Measurements from ENCODE around the gene MREG. TPM values are rescaled to one million over a fixed set of nuclear protein-coding genes. Genes with fewer than 3 reads are reported as not detected.
"Not testable (repeated sequence)": the region's sequence is repeated elsewhere in the genome, so short reads cannot be mapped to it uniquely, and the experiment has no call there.

MREG gene
- total RNA-seq, 1 experiment from 2014 or later = 14.8 TPM

DNA sequence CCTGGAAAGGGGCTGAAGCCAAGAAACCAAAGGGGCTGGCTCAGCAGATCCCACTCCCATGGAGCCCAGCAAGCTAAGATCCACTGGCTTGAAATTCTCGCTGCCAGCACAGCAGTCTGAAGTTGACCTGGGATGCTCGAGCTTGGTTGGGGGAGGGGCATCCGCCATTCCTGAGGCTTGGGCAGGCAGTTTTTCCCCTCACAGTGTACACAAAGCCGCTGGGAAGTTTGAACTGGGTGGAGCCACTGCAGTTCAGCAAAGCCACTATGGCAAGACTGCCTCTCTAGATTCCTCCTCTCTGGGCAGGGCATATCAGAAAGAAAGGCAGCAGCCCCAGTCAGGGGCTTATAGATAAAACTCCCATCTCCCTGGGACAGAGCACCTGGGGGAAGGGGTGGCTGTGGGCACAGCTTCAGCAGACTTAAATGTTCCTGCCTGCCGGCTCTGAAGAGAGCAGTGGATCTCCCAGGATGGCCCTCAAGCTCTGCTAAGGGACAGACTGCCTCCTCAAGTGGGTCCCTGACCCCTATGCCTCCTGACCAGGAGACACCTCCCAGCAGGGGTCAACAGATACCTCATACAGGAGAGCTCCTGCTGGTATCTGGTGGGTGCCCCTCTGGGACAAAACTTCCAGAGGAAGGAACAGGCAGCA is 24.7 kb downstream of the MREG start:
- not testable (repeated sequence) for DNase-seq (ENCODE audit: low read depth)

DNA sequence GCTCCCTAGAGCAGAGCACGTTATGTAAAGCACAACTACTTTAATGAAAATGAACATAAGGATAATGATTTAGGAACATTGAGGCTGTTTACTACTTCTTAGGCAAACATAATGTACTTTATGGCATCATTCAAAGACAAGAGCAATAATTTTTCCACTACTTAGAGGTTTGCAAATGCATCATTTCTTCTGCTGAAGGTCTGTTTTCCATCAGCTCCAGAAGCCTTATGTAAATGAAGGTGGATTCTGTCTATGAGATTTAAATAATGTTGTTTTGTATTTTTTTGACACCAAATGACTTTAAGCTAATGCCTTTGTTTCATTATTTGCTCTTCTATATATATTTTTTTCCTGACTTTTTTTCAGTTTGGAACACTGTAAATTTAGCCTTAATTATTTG is 28.1 kb downstream of the MREG start:
- no peak for DNase-seq (ENCODE audit: low read depth)

DNA sequence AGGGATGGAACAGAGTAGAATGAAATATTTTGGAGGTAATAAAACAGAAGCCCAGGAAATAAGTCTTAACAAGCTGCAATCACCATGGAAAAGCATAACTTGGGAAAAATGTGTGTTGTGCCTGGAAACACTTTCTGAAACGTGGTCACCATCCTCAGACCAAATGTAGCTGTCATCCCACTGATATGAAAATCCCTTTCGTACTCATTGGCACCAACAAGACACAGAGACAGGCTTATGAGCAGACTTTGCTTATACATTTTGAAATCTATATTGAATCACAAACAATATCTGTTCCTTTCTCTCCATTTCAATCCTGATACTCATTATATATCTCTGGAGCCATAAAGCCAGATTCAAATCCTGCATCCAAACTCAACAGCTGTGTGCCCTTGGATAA is 28.7 kb downstream of the MREG start:
- DNase-seq (ENCODE audit: low read depth) = no peak

DNA sequence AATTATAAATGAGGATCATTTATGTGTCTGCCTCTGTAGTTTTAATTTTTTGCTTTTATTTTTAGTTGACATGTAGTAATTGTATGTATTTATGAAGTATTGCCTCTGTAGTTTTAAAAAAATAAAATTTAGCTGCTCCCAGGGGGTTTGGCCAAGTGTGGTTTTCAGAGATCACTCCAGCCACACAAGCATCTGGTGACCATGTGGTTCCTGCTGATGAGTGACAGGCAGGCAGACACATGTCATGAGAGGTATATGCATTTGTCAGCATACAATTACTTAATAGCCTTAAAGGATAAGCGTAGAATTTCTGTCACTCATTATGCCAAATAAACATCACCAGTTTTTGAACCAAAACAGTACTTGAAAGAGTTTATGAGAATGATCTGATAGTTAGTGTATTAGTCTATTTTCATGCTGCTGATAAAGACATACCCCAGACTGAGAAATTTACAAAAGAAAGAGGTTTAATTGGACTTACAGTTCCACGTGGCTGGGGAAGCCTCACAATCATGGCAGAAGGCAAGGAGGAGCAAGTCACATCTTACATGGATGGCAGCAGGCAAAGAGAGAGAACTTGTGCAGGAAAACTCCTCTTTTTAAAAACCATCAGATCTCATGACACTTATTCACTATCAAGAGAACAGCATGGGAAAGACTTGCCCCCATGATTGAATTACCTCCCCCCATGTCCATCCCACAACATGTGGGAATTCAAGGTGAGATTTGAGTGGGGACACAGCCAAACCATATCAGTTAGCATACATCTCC is 29.6 kb downstream of the MREG start:
- DNase-seq (ENCODE audit: low read depth) = no peak

DNA sequence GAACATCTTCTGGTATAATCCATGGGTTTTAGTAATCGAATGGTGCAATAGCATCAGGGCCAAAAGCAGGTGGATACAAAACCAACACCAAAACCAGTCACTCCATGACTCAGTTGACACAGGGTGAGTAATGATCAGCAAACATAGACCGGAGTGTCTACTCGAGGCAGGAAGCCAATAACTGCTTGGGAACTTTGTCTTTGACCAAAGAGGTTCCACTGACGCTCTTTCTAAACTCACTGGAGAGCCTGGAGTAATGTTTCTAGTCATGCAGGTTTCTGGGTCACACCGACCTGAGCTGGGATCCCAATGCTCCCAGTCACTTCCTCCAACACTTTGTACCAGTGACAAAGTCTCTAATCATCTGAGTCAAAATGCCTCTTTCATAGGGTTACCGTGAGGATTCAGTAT is 30.9 kb downstream of the MREG start:
- DNase-seq (ENCODE audit: low read depth) = peak; percentile 83

DNA sequence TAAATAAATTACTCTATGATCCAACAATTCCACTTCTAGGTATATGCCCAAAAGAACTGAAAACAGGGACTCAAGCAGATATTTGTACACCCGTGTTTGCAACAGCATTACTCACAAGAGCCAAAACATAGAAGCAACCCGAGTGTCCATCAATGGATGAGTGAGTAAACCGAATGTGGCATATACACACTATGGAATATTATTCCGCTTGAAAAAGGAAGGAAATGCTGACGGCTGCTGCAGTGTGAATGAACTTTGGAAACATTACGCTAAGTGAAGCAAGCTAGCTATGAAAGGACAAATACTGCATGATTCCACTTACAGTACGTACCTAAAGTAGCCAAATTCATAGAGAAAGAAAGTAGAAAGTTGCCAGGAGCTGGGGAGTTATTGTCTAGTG is 32.2 kb downstream of the MREG start:
- DNase-seq (ENCODE audit: low read depth) = no peak

DNA sequence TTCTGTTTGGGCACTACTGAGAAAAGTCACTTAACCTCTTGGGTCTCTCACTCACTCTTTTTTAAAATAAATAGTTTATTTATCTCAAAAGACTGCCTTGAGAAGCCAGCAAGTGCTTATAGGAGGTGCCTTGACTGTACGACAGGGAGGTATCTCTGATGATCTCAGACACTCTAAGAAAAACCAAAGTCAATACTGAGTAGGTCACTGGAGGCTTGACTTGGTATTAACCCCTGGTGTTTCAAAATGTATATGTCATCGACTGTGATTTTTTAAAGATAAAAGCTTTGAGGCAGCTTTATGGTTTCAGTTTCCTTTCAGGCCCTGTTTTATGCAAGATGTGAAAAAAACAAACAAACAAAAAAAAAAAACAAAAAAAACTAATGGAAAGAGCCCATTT is 33.7 kb downstream of the MREG start:
- DNase-seq (ENCODE audit: low read depth) = no peak

DNA sequence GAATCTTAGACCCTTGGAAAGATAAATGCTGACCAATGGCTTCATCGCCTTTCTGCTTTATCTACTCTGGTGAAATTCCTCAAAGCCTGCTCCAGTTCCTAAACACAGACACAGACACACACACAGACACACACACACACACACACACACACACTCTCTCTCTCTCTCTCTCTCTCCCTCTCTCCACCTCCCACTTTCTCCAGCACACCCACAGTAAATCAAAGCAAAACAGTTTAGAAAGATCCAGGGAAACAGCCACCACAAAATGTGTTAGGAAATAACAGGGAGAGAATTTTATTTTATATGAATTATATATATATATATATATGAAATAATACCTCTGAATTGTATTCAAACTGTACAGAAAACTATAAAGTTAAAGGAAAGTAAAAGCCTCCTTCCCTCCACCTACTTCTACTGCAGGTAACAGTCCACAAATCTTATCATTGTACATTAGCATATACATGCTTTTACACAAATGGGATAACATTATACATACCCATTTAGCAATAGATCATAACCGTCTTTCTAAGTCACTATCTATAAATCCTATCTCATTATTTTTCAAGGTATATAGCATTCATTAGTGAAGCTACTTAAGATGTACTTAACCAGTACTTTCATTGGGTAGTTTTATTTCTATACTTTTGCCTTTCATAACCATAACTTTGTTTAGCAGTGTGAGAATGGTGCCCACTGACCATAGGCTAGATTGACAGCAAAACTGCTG is 38.5 kb downstream of the MREG start:
- DNase-seq (ENCODE audit: low read depth) = no peak

DNA sequence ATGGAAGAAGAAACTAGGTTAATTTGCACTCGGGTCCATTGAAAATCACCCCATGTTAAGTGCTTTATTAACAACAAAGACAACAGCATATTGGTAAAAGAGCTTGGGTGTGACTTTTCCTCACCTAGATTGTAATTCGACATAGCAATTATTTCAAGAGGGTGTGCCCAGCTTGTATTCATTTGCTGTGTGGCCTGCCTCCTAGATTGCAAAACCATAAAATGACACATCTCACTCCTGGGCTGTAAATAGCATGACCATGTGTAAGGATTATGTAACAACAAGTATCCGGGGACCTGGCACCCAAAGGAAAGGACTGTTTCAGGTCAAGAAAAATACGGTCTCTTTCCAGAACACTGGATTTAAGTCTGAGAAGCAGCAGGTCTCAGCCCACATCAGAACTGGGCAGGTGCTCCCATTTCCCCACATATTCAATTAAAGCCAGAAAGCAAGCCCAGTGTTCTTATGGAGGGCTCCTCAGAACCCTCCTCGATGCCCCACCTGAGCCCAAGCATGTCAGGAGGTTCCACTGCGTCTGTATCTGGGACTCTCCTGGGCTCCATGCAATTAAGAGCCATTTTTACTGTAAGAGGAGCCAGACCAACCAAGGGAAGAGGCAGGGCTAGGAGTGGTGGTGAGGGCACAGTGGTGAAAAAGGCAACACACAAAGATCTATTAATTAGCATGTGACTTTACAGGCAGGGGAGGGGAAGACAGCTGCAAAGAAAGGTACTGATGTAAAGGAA is 39.2 kb downstream of the MREG start:
- DNase-seq (ENCODE audit: low read depth) = peak; percentile 37

DNA sequence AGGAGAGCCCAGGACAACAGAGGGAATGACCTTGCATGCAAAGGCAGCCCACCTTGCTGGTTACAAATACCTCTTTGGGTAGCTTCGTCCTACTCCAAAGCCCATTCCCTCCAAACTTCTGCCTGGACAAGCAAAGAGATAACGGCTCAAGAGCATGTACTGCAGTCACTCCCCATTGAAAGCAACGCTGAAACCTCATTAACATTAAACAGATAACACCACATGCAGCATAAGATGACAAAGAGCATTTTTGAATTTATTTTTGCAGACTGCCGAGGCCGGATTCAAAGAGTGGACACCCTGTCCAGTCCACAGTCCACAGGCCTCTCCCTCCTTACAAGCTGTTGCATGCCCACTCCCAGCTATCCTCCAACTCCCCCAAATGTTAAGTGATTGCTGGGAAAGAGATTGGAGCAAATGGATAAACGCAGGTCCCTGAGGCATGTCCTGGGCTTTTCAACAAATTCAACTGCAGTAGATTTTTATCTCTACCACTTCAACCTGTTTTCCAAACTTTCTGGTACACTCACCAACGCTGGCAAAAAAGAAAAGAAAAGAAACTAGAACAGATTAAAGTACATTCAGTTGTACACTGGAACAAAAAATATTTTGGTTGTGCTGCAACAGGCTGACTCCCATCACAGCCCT is 40.1 kb downstream of the MREG start:
- DNase-seq (ENCODE audit: low read depth) = no peak

DNA sequence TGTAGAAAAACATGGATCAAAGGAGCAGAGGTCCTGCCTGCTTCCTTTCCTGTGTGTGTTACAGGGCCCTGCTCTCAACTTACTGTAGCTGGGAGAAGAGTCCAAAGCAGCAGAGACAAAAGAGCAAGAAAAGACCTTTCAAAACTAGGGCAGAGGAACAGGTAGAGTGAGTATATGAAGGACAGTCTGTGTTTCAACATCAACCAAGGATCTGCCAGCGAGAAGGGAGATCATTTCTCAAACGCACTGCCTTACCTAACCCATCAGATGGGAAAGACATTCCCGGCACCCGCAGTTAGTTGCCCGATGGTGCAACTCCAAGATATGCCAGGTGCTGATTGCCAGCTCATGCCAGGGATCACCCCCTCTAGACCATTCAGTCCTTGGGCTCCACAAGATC is 41.7 kb downstream of the MREG start:
- DNase-seq (ENCODE audit: low read depth) = no peak

DNA sequence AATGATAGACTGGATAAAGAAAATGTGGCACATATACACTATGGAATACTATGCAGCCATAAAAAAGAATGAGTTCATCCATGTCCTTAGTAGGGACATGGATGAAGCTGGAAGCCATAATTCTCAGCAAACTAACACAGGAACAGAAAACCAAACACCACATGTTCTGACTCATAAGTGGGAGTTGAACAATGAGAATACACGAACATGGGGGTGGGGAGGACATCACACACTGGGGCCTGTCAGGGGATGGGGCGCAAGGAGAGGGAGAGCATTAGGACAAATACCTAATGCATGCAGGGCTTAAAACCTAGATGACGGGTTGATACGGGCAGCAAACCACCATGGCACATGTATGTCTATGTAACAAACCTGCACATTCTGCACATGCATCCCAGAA is 42.5 kb downstream of the MREG start:
- DNase-seq (ENCODE audit: low read depth) = not testable (repeated sequence)

DNA sequence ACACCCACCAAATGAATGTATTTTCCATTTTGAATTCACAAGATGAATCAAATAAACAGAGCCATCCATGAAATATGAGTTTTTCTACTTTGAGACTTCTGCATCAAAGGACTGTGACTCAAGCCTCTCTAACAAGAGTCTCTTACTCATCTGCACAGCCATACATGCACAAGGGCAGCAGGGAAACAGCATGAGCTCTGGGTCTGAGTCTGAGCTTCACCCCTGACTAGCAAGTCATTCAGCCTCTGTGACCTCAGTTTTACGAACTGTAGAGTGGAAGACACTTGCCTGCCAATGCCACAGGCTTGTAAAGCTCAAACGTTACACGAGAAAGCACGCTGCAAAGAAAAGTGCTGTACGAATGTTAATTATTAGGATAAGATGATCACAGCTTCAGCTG is 42.9 kb downstream of the MREG start:
- DNase-seq (ENCODE audit: low read depth) = no peak

DNA sequence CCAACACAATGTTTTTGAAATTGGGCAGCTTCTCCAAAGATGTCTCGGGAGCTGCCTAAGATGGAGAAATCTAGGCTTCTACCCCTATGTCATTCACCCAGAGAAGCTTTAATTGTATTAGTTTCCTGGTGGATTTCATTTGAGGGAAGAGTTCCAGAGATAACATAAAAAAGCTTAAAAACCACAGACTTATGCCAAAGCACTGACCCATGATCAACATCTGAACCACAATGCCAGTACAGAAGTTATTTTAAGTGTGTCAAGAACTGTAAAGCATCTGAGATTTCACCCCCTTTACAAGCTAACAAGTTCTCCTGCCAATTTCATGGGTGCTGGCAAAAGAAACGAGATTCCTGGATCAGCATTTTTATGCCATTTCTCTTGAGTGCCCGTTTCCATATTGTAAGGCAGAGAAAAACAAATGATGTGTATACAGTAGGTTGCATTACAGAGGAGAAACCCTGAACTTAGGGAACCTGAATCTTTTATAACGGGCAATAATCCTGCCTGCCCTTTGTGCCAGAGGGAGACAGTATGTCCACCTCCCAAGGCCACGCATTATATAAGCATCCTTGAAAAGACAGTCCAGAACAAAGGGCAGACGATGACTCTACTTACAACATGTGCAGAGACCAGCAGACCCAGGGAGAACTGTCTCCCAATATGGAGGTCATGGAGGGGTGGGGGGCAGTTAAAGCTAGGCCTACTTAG is 44.1 kb downstream of the MREG start:
- DNase-seq (ENCODE audit: low read depth) = peak; percentile 14

DNA sequence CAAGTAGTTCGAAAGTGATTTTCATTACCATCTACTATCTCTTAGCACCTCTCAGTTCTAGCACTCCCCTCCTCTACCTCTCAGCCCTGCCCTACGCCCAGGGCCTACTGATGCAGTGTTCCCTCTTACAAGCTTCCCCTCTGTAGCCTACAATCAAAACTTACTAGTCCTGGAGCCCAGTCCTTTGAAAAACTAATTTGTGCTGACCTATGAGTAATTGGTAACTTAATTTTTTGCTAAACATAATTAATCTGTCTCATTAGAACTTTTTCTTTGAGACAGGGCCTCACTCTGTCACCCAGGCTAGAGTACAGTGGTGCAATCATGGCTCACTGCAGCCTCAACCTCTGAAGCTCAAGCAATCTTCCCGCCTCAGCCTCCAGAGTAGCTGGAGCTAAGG is 44.9 kb downstream of the MREG start:
- DNase-seq (ENCODE audit: low read depth) = no peak

DNA sequence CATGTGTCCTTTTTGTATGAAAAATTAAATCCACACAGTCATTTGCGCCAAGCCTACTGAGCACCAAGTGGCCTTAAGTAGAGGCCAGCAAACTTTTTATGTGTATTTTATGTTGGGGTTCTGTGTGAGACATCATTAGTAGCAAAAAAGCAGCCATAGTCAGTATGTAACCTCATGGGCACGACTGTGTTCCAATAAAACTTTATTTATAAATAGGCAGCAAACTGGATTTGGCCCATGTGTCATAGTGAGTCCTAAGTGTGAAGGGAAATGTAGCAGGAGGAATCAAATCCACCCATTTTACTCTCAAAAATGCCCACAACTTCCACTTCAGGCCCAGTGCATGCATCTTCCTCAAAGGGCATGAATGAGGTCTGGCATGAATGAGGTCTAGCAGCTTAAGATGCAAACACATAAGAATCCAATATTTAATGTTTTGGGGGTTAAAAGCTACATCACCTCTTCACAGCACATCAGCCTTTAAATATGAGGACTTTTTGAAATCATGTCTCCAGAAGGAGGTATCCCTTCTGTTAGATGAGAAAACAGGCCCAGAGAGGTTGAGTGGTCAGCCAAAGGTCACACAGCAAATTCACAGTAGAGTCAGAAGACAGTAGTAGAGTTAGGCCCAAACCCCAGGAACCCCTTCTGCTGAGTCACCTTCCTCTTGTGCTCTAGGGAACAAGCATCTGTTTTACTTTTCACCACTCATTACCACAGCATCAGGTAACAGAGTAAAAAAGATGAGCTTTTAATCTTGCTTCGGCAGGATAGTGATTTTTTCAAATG is 45.6 kb downstream of the MREG start:
- no peak for DNase-seq (ENCODE audit: low read depth)

DNA sequence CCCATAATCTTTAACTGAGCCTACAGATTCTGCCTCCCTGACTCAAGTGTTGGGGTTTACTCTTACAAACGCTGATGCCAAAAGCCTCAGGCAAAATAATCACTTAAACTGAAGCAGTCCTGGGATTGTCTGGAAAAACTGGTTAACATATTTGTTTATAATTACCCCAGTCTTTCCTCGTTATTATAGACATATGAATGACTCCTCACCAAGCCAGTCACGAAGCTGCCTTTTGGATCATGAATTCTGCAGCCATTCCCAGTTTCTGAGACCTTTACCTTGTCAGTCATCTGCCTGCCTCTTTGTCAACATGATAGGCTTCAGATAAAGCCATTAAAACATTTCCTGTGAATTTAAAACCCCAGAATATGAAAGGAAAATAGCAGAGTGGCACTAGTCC is 46.4 kb downstream of the MREG start:
- no peak for DNase-seq (ENCODE audit: low read depth)

DNA sequence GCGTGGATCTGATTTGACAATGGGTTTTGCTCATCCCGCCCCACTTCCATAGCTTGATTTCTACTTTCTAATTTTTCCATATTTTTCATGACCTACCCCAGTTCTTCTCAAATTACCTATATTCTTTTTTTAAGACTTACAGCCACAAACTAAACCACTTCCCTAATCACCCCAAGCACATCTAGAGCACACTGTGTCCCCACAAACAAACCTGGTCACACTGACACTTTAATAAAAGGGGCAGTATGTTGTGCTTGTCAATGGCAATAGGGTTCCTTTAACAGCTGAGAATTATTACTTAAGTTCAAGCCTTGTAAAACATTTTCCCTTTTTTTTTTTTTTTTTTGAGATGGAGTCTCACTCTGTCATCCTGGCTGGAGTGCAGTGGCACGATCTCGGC is 47.1 kb downstream of the MREG start:
- DNase-seq (ENCODE audit: low read depth) = no peak

DNA sequence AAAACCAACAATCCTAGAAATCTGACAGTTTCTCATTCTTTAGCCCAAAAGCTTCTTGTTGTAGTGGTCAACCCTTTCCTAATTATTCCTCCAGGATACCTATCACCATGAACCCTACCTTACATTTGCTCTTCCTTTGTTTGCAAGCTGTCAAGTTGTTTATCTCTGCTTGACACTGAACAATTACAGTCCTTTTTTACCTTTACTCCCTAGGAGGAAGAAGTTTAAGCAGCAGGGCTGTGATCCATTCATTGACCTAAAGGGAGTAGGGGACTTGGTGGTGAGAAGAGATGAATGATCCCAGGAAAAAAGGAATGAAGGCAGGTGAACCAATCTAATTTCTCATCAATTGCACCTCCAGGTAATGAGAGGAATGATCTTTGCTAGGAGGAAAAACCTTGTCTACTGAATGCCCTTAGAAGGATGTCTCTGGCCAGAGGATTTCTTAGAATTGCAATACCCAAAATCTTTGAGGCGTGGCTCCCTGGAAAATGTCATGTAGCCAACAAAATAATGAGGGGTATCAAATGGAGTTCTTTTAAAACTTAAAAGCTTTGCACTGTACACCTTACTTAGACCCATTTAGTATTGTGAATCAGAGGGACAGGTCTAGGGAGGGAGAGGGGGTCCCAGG is 47.7 kb downstream of the MREG start:
- DNase-seq (ENCODE audit: low read depth) = no peak

DNA sequence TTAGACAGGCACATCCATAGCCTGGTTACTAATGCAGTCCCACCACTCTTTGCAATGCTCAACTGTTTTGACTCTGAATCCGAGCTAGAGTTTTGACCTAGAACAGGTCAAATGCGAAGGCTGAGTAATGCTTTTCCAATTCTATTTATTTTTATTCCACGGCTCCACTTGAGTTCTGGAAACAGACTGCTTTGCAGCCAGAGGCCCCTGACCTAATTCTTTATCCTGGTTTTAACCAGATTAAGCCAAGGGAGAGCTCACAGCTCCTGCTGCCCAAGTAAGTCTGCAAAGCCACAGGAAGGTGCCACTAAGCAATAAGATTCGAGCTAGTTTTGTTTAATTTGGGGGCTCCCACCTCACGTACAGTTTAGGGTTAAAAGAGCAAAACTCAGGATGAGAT is 51.4 kb downstream of the MREG start:
- DNase-seq (ENCODE audit: low read depth) = no peak
